ENCODE data around the gene MCC.

The MCC gene

GRCh38 chr5:113218200-113218599 is 270.1 kb downstream of the MCC start:
- no peak overlapping the region for H3K4me2 ChIP-seq
- H3K4me3 ChIP-seq = no peak overlapping the region
- no peak overlapping the region for H3K9ac ChIP-seq
- no peaks in the 10 kb centered on the region for H3K27me3 ChIP-seq
- H4K20me1 ChIP-seq = no peaks in the 10 kb centered on the region
- TF ChIP-seq Cebpa-rat (IDR thresholded peaks at IDR 0.05) = no peak
- no peaks in the 10 kb centered on the region for H3K9me3 ChIP-seq
- H3K27ac ChIP-seq = no peak overlapping the region
- H3K36me3 ChIP-seq = no peaks in the 10 kb centered on the region
- no peaks in the 10 kb centered on the region for H3K4me1 ChIP-seq

- no peak overlapping the region for H3K9ac ChIP-seq
- no peaks in the 10 kb centered on the region for H3K4me1 ChIP-seq
- no peak for TF ChIP-seq Cebpa-rat (IDR thresholded peaks at IDR 0.05)
- no peaks in the 10 kb centered on the region for H3K27me3 ChIP-seq
- H3K4me2 ChIP-seq = no peak overlapping the region
- no peak overlapping the region for H3K4me3 ChIP-seq
- H3K36me3 ChIP-seq = no peaks in the 10 kb centered on the region
- H4K20me1 ChIP-seq = no peaks in the 10 kb centered on the region
- no peak overlapping the region for H3K27ac ChIP-seq
- no peaks in the 10 kb centered on the region for H3K9me3 ChIP-seq
Measured at GRCh38 chr5:113217619-113218184, 270.6 kb downstream of the MCC start.

- H3K4me3 ChIP-seq = no peak overlapping the region
- H3K4me2 ChIP-seq = no peak overlapping the region
- no peaks in the 10 kb centered on the region for H4K20me1 ChIP-seq
- H3K9ac ChIP-seq = no peak overlapping the region
- H3K4me1 ChIP-seq = no peaks in the 10 kb centered on the region
- no peaks in the 10 kb centered on the region for H3K36me3 ChIP-seq
- H3K27ac ChIP-seq = no peak overlapping the region
- no peaks in the 10 kb centered on the region for H3K27me3 ChIP-seq
- TF ChIP-seq Cebpa-rat (IDR thresholded peaks at IDR 0.05) = no peak
- no peaks in the 10 kb centered on the region for H3K9me3 ChIP-seq
Measured at GRCh38 chr5:113216545-113216944, 271.7 kb downstream of the MCC start.

- Histone ChIP-seq H3K27ac (no peak overlapping the region), H3K27me3 (no peaks in the 10 kb centered on the region), H3K4me2 (no peak overlapping the region), H3K9ac (no peak overlapping the region), H3K4me3 (no peak overlapping the region), H4K20me1 (no peaks in the 10 kb centered on the region), H3K4me1 (no peaks in the 10 kb centered on the region), H3K9me3 (no peaks in the 10 kb centered on the region), H3K36me3 (no peaks in the 10 kb centered on the region)
- no peak for TF ChIP-seq Cebpa-rat (IDR thresholded peaks at IDR 0.05)
Measured at GRCh38 chr5:113215401-113216060, 272.7 kb downstream of the MCC start.

GRCh38 chr5:113214606-113215323 is 273.5 kb downstream of the MCC start:
- H3K9ac ChIP-seq = no peak overlapping the region
- no peaks in the 10 kb centered on the region for H3K27me3 ChIP-seq
- no peak overlapping the region for H3K4me3 ChIP-seq
- H3K36me3 ChIP-seq = no peaks in the 10 kb centered on the region
- H4K20me1 ChIP-seq = no peaks in the 10 kb centered on the region
- no peaks in the 10 kb centered on the region for H3K4me1 ChIP-seq
- H3K27ac ChIP-seq = no peak overlapping the region
- H3K4me2 ChIP-seq = no peak overlapping the region
- TF ChIP-seq Cebpa-rat (IDR thresholded peaks at IDR 0.05) = no peak
- no peaks in the 10 kb centered on the region for H3K9me3 ChIP-seq

GRCh38 chr5:113213551-113214425 is 274.5 kb downstream of the MCC start:
- Histone ChIP-seq H4K20me1 (no peaks in the 10 kb centered on the region), H3K9ac (no peak overlapping the region), H3K36me3 (no peaks in the 10 kb centered on the region), H3K27ac (no peak overlapping the region), H3K4me3 (no peak overlapping the region), H3K27me3 (no peaks in the 10 kb centered on the region), H3K4me2 (no peak overlapping the region), H3K4me1 (no peaks in the 10 kb centered on the region), H3K9me3 (no peaks in the 10 kb centered on the region)
- no peak for TF ChIP-seq Cebpa-rat (IDR thresholded peaks at IDR 0.05)

GRCh38 chr5:113212244-113212920 is 275.9 kb downstream of the MCC start:
- H3K4me2 ChIP-seq = no peak overlapping the region
- H3K4me1 ChIP-seq = no peaks in the 10 kb centered on the region
- TF ChIP-seq Cebpa-rat (IDR thresholded peaks at IDR 0.05) = no peak
- no peaks in the 10 kb centered on the region for H3K9me3 ChIP-seq
- no peaks in the 10 kb centered on the region for H4K20me1 ChIP-seq
- no peak overlapping the region for H3K27ac ChIP-seq
- no peak overlapping the region for H3K9ac ChIP-seq
- no peak overlapping the region for H3K4me3 ChIP-seq
- no peaks in the 10 kb centered on the region for H3K27me3 ChIP-seq
- H3K36me3 ChIP-seq = no peaks in the 10 kb centered on the region

GRCh38 chr5:113209498-113209897 is 278.8 kb downstream of the MCC start:
- no peak for TF ChIP-seq Cebpa-rat (IDR thresholded peaks at IDR 0.05)
- no peak overlapping the region for H3K9ac ChIP-seq
- no peaks in the 10 kb centered on the region for H3K27me3 ChIP-seq
- no peaks in the 10 kb centered on the region for H4K20me1 ChIP-seq
- H3K9me3 ChIP-seq = no peaks in the 10 kb centered on the region
- no peak overlapping the region for H3K27ac ChIP-seq
- no peak overlapping the region for H3K4me3 ChIP-seq
- H3K4me2 ChIP-seq = no peak overlapping the region
- H3K36me3 ChIP-seq = no peaks in the 10 kb centered on the region
- no peaks in the 10 kb centered on the region for H3K4me1 ChIP-seq

- Histone ChIP-seq H4K20me1 (no peaks in the 10 kb centered on the region), H3K36me3 (no peaks in the 10 kb centered on the region), H3K9ac (no peak overlapping the region), H3K4me3 (no peak overlapping the region), H3K27me3 (no peaks in the 10 kb centered on the region), H3K27ac (no peak overlapping the region), H3K9me3 (no peaks in the 10 kb centered on the region), H3K4me1 (no peaks in the 10 kb centered on the region), H3K4me2 (no peak overlapping the region)
- no peak for TF ChIP-seq Cebpa-rat (IDR thresholded peaks at IDR 0.05)
Measured at GRCh38 chr5:113205807-113206206, 282.4 kb downstream of the MCC start.

Data from BLaER1 (cell line).